Peyer's patch (tissue), 4 donors: Measurements from ENCODE around the gene PRKAA2.

Experiments used
- POLR2A ChIP-seq, 2 donors: fragments of 450-650 bp; IDR thresholded peaks; one replicate each; pipeline ENCODE4 v1.5.1; 2017; ENCODE audit warnings: antibody characterized with exemption in 2 of 2, mild to moderate bottlenecking in 2 of 2, moderate library complexity in 2 of 2
- TF ChIP-seq, protein P1 (sequence below), 6 experiments: fragments of 450-650 bp in 4 of 6; fragments of 200-600 bp in 2 of 6; sonication (generic) in 1 of 6; IDR thresholded peaks; one replicate each; pipeline ENCODE4 v1.5.1; 2017 to 2019; ENCODE audit warnings: antibody characterized with exemption in 6 of 6, mild to moderate bottlenecking in 3 of 6, moderate library complexity in 1 of 6

DNA sequence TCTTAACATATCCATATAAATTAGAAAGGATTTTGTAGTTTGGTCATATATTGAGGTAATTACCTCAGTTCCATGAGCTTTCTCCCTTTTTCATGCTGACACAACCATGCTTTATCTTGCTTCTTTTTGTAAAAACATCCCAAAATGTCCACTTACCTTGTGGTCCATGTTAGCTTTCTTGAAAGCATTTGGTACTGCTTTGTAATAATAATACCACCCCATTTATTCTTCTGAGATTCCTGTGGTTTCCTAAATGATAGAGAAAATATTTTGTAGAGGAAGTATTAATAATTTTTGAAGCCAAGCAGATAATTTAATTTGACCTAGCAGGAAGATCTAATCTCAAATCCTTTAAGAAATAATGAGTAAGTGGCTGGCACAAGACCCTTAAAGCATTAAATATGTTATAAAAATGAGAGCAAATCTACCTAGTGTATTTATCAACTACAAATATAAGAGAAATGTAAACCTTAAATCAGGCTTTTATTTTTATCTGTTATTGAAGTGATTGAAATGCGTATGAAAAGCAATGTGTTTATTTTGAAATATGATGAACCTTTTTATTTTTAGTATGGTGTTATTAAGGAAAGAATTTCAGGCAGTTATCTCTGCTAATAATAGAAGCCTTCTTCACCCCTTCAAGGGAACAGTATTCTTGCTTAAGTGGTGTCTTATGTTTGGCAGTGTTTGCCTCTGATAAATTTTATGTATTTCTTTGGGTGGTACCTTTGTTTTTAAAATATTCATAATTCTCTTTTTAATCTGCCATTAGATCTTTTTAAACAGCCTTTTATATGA lies 9.2 kb downstream of the PRKAA2 start:
- TF ChIP-seq, protein P1, sequence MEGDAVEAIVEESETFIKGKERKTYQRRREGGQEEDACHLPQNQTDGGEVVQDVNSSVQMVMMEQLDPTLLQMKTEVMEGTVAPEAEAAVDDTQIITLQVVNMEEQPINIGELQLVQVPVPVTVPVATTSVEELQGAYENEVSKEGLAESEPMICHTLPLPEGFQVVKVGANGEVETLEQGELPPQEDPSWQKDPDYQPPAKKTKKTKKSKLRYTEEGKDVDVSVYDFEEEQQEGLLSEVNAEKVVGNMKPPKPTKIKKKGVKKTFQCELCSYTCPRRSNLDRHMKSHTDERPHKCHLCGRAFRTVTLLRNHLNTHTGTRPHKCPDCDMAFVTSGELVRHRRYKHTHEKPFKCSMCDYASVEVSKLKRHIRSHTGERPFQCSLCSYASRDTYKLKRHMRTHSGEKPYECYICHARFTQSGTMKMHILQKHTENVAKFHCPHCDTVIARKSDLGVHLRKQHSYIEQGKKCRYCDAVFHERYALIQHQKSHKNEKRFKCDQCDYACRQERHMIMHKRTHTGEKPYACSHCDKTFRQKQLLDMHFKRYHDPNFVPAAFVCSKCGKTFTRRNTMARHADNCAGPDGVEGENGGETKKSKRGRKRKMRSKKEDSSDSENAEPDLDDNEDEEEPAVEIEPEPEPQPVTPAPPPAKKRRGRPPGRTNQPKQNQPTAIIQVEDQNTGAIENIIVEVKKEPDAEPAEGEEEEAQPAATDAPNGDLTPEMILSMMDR (IDR thresholded peaks at IDR 0.05), result no peak
- TF ChIP-seq POLR2A (IDR thresholded peaks at IDR 0.05), result no peak
